Fibroblast of pulmonary artery (primary cell): ENCODE data around the gene CMSS1.

Experiments used
- DNase-seq: peaks from one replicate; pipeline ENCODE4 v3.0.0-alpha.2; 2010; ENCODE audit warnings: low read depth
- H3K4me3 ChIP-seq: replicated peaks from 2 replicates; pipeline ENCODE4 v1.5.1; 2011; ENCODE audit warnings: low read depth, mild to moderate bottlenecking, control low read depth, low read length, moderate library complexity
- TF ChIP-seq, protein P1 (sequence below): IDR thresholded peaks from 2 replicates; pipeline ENCODE4 v1.5.1; 2011; ENCODE audit warnings: mild to moderate bottlenecking, control low read depth, low read length, inconsistent platforms; ENCODE audit errors: missing control alignments

The CMSS1 gene

DNA sequence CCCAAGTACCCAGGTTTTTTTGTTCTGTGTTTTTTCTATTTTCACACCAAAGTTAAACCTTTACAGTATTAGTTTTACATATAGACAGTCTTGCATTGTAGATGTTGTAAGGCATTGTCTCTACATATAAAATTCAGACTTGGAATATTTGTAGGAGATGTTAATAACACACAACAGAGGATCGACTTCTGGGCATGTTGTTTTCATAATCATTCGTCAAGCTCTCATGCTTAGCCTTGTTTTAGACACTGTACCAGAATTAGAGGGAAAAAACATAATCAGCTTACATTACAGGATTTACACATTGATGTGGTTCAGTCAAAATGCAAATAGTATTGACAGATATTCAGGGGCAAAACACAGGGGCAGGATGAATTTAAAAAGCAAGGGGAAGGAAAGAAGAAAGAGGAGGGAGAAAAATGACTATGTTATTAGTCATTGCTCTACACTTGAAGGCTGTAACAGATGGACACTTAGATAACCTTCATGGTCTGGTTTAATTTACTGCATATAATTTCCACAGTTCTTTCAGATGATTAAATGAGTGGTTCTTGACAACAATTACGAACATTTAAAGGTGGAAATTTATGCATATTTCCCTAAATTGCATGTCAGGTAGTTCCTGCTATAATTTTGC lies 7.5 kb downstream of the CMSS1 start:
- TF ChIP-seq, protein P1, sequence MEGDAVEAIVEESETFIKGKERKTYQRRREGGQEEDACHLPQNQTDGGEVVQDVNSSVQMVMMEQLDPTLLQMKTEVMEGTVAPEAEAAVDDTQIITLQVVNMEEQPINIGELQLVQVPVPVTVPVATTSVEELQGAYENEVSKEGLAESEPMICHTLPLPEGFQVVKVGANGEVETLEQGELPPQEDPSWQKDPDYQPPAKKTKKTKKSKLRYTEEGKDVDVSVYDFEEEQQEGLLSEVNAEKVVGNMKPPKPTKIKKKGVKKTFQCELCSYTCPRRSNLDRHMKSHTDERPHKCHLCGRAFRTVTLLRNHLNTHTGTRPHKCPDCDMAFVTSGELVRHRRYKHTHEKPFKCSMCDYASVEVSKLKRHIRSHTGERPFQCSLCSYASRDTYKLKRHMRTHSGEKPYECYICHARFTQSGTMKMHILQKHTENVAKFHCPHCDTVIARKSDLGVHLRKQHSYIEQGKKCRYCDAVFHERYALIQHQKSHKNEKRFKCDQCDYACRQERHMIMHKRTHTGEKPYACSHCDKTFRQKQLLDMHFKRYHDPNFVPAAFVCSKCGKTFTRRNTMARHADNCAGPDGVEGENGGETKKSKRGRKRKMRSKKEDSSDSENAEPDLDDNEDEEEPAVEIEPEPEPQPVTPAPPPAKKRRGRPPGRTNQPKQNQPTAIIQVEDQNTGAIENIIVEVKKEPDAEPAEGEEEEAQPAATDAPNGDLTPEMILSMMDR = no peak
- DNase-seq = peak; percentile 29
- H3K4me3 ChIP-seq = no peak overlapping the region

DNA sequence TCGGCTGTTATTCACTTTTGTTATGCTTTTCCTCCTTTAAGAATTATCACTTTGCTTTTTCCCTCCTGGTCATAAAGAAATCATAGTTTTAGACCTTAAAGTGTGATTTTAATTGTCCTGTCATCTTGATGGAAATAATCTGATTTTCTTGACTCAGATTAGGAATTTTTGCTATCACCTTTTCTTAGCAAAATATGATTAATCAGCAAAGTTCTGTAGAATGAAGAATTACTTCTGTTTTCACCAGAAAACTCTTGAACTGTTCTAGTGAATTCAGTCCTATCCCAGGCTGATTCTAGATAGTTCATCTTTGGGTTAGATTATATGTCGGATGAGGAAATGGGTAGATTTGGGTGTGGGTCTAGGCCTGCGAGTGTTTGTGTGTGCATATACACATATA lies 12.2 kb downstream of the CMSS1 start:
- DNase-seq = no peak
- TF ChIP-seq, protein P1 = no peak
- no peak overlapping the region for H3K4me3 ChIP-seq

DNA sequence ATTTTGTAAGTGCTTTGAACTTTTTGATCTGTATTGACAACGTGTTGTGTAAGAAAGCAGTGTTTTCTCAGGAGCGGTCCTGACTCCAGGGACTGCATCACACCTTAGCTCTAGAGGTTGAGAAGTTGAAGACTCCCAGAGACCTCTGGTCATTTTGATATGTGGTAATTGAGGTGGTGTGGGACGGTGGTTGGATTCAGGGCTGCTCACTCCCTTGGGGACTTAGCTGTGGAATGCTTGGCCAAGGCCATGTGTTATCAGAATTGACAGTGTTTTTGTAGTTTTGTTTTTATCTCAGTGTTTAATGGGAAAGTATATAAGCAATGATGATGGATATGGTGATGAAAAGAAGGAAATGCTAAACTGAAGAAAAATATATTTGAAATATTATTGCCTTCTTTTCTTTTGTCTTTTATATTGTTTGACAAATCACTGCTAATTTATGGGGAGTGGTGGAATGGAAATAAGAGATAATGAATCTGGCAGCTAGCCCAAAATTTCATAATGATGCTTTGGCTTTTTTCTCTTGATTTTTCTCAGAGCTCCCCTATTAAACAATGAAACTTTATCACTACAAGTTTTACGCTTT lies 16.0 kb downstream of the CMSS1 start:
- H3K4me3 ChIP-seq = no peak overlapping the region
- TF ChIP-seq, protein P1 = no peak
- DNase-seq = no peak

DNA sequence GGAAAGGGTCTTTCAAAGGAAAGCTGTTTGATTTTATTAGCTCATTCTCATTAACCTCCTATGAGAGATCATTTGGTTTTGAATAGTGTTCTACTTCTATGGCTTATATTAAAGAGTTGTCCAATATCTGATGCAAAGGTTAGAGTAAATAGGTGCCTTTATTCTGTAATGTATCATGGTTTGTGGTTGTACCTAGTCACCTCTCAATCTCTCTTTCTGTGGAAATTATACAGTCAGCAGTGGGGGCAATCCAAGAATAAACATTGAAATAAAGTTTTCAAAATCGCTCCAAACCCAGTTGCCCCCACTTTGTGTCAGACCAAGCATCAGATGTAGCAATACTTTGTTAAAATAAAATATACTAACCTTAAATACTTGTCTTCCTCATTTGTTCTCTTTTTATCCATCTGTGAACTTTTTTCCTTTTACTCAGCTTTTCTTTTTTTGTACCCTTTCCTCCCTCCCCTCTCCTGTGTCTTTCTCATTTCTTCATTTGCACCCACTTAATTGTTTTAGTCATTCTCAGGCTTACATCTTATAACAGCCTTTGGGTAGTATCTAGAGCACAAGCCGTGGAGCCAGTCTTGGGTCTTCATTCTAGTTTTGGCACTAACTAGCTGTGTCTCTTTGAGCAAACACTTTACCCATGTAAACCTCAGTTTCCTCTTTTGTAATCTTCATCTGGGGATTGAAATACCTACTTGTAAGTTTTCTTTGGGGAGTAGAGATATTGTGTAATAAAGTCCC lies 16.7 kb downstream of the CMSS1 start:
- no peak for DNase-seq
- TF ChIP-seq, protein P1 = no peak
- no peak overlapping the region for H3K4me3 ChIP-seq

DNA sequence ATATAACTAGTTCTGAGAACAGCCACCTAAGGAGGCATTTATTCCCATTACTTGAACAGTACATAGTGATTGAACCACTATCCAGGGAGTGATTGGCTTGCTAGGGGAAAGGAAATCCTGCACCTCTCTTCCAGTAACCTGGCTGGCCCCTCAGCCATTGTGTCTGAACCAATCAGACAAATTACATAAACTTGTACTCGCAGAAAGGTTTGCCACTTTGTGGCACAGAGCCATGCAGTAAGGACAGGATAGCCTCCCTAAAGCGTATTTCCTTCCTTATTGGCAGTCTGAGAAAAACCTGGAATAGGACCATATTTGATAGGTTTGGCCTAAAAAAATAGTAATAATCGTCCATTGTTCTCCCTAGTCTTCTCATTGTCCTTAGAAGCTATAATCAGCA lies 19.0 kb downstream of the CMSS1 start:
- TF ChIP-seq, protein P1 = no peak
- no peak overlapping the region for H3K4me3 ChIP-seq
- no peak for DNase-seq

DNA sequence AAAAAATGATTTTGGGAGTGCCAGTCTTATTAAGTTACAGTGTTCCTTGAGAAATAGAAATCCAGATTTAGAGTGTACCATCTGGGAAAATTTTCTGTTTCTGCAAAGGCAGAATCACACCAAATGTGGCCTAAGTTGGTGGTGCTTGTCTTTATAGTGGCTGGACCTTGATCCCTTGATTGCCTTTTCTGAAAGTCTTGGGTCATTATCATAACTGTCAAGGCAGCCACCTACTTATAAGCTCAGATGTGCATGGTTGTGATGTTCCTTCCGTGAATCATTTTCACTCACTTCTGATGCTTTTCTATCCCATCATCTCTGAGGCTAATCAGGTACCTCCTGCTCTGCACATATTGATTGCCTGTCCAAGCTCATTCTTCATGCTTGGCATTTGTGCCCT lies 20.1 kb downstream of the CMSS1 start:
- TF ChIP-seq, protein P1 = no peak
- no peak overlapping the region for H3K4me3 ChIP-seq
- DNase-seq = no peak
